RWPE2 (cell line): ENCODE results near the gene TAF3.

Experiments used
- ATAC-seq: fragments of 200-7000 bp; cut with Tn5 transposase; 3 replicates; pipeline ENCODE4 v1.9.1; 2021; ENCODE audit warnings: low read depth
- DNase-seq: peaks from one replicate; pipeline ENCODE4 v3.0.0-alpha.2; 2020; ENCODE audit warnings: low spot score
- H3K27ac ChIP-seq: fragments of 450-650 bp; 2 replicates; pipeline ENCODE4 v1.5.1; 2017; ENCODE audit warnings: mild to moderate bottlenecking; ENCODE audit not compliant: poor library complexity, severe bottlenecking
- H3K27me3 ChIP-seq: fragments of 250-450 bp; sonication (Bioruptor Pico); 2 replicates; pipeline ENCODE4 v1.5.1; 2021; ENCODE audit warnings: mild to moderate bottlenecking, moderate library complexity; ENCODE audit not compliant: insufficient read depth, poor library complexity, severe bottlenecking
- H3K36me3 ChIP-seq: fragments of 250-450 bp; sonication (Bioruptor Pico); 2 replicates; pipeline ENCODE4 v1.5.1; 2020; ENCODE audit warnings: low read depth, mild to moderate bottlenecking, moderate library complexity
- H3K4me1 ChIP-seq: fragments of 250-450 bp; sonication (Bioruptor Pico); 2 replicates; pipeline ENCODE4 v1.5.1; 2021; ENCODE audit warnings: mild to moderate bottlenecking, moderate library complexity; ENCODE audit not compliant: insufficient read depth, poor library complexity, severe bottlenecking
- H3K4me3 ChIP-seq: fragments of 250-450 bp; sonication (Bioruptor Pico); 2 replicates; pipeline ENCODE4 v1.5.1; 2021; ENCODE audit warnings: mild to moderate bottlenecking, moderate library complexity; ENCODE audit not compliant: severe bottlenecking
- H3K9me3 ChIP-seq: fragments of 250-450 bp; sonication (Bioruptor Pico); 2 replicates; pipeline ENCODE4 v1.5.1; 2021; ENCODE audit warnings: mild to moderate bottlenecking, moderate library complexity; ENCODE audit not compliant: severe bottlenecking
- TF ChIP-seq, protein P1 (sequence below): fragments of 450-650 bp; IDR thresholded peaks from one replicate; pipeline ENCODE4 v1.5.1; 2017; ENCODE audit warnings: mild to moderate bottlenecking, moderate library complexity; ENCODE audit not compliant: poor library complexity, severe bottlenecking

The TAF3 gene

DNA sequence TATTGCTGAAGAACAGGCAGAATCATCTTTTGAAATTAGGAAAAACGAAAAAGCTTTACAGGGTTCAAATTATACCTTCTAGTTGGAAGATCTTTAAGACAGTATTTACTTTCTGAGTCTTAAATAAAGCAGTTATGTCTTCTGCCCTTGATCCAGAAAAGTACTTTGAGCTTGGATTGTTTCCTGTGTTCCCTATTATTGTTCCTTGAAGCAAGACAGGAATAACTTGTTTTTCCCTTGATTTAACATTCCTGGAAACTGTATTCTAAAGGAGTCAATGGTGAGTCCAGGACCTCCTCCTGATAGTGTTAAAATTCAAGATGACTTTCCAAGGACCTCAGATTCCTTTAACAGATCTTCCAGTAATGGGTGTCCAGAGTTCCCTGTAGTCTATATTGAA, 161.9 kb downstream of the TAF3 start:
- TF ChIP-seq, protein P1, sequence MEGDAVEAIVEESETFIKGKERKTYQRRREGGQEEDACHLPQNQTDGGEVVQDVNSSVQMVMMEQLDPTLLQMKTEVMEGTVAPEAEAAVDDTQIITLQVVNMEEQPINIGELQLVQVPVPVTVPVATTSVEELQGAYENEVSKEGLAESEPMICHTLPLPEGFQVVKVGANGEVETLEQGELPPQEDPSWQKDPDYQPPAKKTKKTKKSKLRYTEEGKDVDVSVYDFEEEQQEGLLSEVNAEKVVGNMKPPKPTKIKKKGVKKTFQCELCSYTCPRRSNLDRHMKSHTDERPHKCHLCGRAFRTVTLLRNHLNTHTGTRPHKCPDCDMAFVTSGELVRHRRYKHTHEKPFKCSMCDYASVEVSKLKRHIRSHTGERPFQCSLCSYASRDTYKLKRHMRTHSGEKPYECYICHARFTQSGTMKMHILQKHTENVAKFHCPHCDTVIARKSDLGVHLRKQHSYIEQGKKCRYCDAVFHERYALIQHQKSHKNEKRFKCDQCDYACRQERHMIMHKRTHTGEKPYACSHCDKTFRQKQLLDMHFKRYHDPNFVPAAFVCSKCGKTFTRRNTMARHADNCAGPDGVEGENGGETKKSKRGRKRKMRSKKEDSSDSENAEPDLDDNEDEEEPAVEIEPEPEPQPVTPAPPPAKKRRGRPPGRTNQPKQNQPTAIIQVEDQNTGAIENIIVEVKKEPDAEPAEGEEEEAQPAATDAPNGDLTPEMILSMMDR: no peak
- no peak for ATAC-seq
- H3K27ac ChIP-seq: no peak overlapping the region

DNA sequence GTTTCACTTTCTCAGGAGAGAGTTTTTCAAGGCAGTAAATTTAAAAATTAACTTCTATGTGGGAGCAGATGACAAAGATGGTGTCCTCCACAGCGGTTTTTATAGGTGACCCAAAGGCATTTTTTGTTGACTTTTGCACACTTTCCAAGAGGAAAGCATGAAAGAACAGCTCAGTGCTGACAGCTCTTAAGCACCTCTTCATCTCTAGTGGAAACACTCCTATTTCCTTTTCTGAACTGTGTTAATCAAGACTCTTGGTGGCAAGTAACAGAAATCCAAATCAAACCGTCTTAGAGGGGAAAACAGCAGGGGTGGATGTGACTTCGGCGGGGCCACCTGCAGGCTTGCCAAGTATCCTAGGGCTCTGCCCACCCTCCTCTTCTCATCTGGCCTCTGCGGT, 164.4 kb downstream of the TAF3 start:
- ATAC-seq: no peak
- TF ChIP-seq, protein P1: no peak
- Histone ChIP-seq H3K27me3 (no peaks in the 10 kb centered on the region), H3K36me3 (no peaks in the 10 kb centered on the region), H3K9me3 (no peaks in the 10 kb centered on the region), H3K4me3 (no peak overlapping the region), H3K4me1 (no peaks in the 10 kb centered on the region), H3K27ac (no peak overlapping the region)
- no peak for DNase-seq

More for the DNA sequence above, 161.9 kb downstream of the TAF3 start:
- Histone ChIP-seq H3K27me3 (no peaks in the 10 kb centered on the region), H3K4me1 (no peaks in the 10 kb centered on the region), H3K4me3 (no peak overlapping the region), H3K9me3 (no peaks in the 10 kb centered on the region), H3K36me3 (no peaks in the 10 kb centered on the region)
- no peak for DNase-seq

DNA sequence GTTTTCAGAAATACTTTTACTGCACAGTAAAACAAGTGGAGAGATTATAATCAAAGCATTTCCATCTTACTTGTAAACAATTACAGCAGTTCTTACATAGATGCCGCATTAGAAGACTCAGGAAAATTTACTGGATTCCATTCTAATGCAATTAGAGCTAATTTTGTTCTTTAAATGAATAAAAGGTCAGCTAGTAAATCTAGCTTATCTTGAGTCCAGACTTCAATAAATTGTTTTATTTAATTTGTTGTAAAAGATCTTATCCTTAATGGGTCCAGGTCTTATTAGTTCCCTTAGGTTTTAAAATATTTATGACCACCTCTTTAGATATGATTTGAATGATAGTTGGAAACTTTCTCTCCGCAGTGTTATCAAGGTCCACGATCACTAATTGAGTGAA, 166.0 kb downstream of the TAF3 start:
- TF ChIP-seq, protein P1: no peak
- ATAC-seq (no peak), DNase-seq (no peak)
- Histone ChIP-seq H3K27me3 (no peaks in the 10 kb centered on the region), H3K4me3 (no peak overlapping the region), H3K4me1 (no peaks in the 10 kb centered on the region), H3K9me3 (no peaks in the 10 kb centered on the region), H3K27ac (no peak overlapping the region), H3K36me3 (no peaks in the 10 kb centered on the region)

DNA sequence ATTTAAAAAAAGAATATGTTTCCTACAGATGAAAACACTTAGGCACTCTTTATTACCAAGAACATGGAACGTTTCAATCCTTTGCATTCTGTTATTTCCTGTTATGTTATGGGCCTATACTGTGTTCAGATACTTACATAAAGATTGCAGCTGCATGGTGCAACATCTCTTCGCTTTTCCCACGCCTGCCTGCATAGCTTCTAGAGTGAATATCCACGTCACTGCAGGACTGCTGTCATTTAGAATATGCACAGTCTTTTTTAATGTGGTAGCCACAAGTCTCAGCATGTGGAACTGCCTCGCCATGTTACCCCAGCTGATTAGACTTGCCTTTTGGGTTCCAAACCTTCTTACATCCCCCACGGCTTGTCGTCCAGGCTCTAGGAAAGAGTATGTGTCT, 166.6 kb downstream of the TAF3 start:
- no peak for ATAC-seq
- Histone ChIP-seq H3K9me3 (no peaks in the 10 kb centered on the region), H3K4me3 (no peak overlapping the region), H3K27me3 (no peaks in the 10 kb centered on the region), H3K4me1 (no peaks in the 10 kb centered on the region), H3K27ac (no peak overlapping the region), H3K36me3 (no peaks in the 10 kb centered on the region)
- TF ChIP-seq, protein P1: no peak
- DNase-seq: no peak

DNA sequence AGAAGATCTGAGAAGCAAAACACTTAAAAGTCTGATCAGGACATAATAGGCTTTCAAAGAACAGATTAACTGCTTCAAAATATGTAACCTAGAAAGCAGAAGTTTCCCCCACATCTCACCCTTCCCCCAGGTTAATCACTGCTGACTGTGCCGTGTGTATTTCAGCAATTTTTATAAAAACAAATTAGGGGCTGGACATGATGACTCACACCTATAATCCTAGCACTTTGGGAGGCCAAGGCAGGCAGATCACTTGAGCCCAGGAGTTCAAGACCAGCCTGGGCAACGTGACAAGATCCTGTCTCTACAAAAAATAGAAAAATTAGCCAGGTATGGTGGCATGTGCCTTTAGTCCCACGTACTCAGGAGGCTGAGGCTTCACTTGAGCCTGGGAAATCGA, 168.5 kb downstream of the TAF3 start:
- Histone ChIP-seq H3K27me3 (no peaks in the 10 kb centered on the region), H3K4me1 (no peaks in the 10 kb centered on the region), H3K4me3 (no peak overlapping the region), H3K9me3 (no peaks in the 10 kb centered on the region), H3K27ac (no peak overlapping the region), H3K36me3 (no peaks in the 10 kb centered on the region)
- TF ChIP-seq, protein P1: no peak
- ATAC-seq: no peak
- DNase-seq: no peak
